HG03175 (cell line): Measurements from ENCODE around the gene SNCA.

Source experiments
- ATAC-seq: cut with Tn5 transposase; IDR thresholded peaks from one replicate; pipeline ENCODE4 v1.9.1; 2021; ENCODE audit warnings: mild to moderate bottlenecking, moderate library complexity; ENCODE audit not compliant: unreplicated experiment

Gene SNCA

DNA sequence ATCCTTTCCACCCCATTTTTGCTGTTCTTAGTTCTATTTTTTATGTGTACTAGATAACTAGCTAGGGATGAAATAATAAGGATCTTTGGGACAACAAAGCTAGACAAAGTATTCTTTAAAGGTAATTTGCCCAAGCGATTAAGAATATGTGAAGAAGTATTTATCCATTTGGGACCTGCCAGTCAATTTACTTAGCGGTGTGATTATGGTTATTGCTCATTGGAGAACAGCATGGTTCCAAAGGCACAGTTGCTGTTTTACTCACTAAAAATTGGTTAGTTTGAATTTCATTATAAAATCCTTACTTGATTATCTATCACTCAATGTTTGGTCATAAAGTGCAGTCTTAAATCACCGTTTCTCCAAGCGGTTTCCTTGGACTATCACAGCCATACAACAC lies 124.1 kb downstream of the SNCA start:
- no peak for ATAC-seq

GRCh38 chr4:89712141-89712540 lies 124.8 kb downstream of the SNCA start:
- no peak for ATAC-seq

GRCh38 chr4:89708903-89709421 lies 128.0 kb downstream of the SNCA start:
- no peak for ATAC-seq

DNA sequence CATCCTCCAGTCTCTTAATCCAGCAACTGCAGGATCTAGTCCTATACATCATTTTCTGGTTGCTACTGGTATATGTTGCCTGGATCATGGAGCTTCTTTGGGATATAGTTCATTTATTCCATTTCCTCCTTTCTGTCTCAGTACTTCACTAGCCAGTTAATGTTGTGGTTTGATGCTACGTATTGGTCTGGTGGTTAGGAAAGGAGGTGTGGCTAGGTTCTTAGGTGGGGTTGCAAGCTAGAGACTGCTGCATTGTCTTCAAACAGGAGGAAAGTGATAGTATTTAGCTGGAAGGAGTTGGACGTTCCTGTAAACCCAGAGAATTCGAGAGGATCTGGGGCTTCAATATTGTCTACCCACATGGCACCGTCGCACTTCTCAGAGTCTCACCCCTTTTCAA lies 129.5 kb downstream of the SNCA start:
- ATAC-seq = no peak

- no peak for ATAC-seq
Measured at GRCh38 chr4:89704651-89705395, 132.1 kb downstream of the SNCA start.

GRCh38 chr4:89703829-89704590 lies 133.0 kb downstream of the SNCA start:
- ATAC-seq = no peak

DNA sequence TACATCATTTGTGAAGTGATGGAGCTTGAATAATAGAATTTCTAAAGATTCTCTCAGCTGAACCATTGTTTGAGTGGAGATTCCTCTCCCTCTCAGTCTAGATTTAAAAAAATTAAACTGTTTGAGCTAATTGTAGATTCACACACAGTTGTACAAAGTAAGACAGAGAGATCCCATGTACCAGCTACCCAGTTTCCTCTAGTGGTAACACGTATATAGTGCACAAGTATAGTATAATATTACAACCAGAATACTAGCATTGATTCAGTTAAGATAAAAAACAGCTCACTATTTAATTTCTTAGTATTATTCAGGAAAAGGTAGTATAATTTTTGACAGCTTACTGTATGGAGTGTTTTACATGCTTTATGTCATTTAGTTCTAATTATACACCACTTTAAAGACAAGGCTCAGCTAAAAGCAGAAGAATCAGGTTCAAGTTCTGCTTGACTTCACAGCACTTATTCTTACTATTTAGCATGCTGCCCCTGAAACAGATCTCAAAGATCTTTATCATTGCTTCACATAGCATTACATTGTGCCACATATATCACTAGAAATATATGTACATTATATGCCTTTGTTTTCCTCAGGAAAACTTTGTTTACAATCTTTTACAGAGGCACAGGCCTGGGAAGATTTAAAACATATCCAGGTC lies 136.1 kb downstream of the SNCA start:
- ATAC-seq = peak; percentile 47

GRCh38 chr4:89685690-89686089 lies 151.3 kb downstream of the SNCA start:
- no peak for ATAC-seq

DNA sequence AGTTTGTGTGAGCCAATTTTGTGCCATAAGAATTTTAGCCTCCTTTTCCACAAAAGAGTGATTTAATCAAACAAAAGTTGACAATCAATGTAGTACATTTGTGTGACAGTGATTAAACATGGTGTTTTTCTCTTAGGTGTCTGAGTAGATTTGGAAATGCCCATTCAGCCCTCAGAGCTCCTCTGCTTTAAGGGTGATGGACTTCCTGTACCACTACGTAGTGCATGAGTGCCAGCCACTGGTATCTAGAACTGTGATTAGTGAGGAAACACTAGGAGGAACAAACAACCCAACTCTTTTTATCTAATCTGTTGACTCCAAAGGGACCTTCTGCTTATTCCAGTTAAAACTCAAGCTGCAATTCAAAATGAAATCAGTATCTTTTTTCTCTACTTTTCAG lies 151.7 kb downstream of the SNCA start:
- no peak for ATAC-seq

GRCh38 chr4:89684536-89684935 lies 152.4 kb downstream of the SNCA start:
- no peak for ATAC-seq

- ATAC-seq = no peak
Measured at GRCh38 chr4:89682808-89683207, 154.2 kb downstream of the SNCA start.

- ATAC-seq = no peak
Measured at GRCh38 chr4:89681671-89682070, 155.3 kb downstream of the SNCA start.

DNA sequence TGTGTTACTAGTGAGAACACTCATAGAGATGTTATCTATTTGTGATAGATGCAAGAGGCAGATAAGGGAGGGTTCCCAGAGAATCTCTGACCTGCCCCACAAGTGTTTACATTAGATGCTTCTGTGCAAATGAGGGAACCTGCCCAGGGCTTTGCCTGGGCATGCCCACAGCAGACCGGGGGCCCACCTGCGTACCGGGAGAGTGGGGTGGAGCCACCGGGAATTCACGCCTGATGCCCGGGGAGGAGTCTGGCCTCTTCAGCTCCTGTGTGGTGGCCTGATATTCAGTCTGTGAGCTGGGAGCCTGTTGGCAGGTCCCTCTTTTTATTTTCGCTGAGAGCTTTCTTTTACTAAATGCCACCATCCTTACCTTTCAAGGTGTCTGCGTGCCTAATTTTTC lies 155.7 kb downstream of the SNCA start:
- no peak for ATAC-seq

DNA sequence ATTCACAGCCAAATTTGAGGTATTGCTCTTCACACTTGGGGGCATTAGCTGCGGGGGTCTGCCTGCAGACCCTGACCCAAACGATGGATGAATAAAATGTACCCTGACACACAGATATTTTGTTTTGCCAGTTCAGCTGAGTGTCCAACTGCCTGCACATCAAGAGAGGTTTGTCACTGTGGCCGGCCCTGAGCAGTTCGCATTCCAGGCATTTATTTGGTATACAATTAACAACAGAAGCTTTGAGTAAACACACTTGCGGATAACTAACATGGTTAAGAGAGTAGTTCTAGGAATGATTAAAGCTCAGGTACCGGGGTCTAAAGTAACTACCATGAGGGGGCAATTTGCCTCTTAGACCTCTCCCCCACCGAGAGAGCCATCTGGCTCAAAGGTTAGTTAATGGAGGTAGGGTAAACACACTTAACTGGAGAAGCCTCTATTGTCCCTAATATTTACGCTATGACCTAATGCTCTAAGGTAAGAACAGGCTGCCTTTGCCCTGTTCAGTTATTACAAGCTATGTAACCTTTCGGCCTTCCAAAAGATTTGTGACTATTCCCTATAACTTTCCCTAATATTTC lies 162.0 kb downstream of the SNCA start:
- ATAC-seq = no peak
